GM03348 (cell line): ENCODE results near the gene MLLT11.
"Not testable (repeated sequence)": the region's sequence is repeated elsewhere in the genome, so short reads cannot be mapped to it uniquely, and the experiment has no call there.

Experiments
- DNase-seq: peaks from one replicate; pipeline ENCODE4 v3.0.0; 2012; ENCODE audit warnings: low spot score

MLLT11 gene

GRCh38 chr1:151056149-151056548, 4.0 kb upstream of the MLLT11 start:
- DNase-seq = no peak

DNA sequence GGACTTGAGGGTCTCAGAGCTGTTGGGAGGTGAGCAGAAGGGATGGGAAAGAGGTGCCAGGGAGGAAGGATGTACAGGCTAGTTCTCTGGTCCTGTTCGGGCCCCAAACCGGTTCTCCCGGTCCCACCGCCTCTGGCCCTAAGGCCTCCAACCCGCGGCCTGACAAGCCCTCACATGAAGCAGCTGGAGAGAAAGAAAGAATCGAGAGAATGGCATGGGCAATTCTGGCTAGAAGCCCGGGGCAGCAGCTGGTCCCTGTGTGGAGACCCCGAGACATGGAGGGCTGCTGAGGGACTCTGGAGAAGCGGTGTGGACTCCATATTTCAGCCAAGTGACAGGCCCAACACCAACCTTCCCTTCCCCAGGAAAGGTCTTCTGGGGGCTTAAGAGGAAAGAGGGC, 1.5 kb upstream of the MLLT11 start:
- DNase-seq = peak; percentile 33

- DNase-seq = peak; percentile 95
Measured at GRCh38 chr1:151059109-151060006, 839 bp upstream of the MLLT11 start, which contains the start of gene CDC42SE1. CDC42SE1 (minus strand) TSS chr1:151059622; CDS start chr1:151055730, 3,892 bp downstream.

DNA sequence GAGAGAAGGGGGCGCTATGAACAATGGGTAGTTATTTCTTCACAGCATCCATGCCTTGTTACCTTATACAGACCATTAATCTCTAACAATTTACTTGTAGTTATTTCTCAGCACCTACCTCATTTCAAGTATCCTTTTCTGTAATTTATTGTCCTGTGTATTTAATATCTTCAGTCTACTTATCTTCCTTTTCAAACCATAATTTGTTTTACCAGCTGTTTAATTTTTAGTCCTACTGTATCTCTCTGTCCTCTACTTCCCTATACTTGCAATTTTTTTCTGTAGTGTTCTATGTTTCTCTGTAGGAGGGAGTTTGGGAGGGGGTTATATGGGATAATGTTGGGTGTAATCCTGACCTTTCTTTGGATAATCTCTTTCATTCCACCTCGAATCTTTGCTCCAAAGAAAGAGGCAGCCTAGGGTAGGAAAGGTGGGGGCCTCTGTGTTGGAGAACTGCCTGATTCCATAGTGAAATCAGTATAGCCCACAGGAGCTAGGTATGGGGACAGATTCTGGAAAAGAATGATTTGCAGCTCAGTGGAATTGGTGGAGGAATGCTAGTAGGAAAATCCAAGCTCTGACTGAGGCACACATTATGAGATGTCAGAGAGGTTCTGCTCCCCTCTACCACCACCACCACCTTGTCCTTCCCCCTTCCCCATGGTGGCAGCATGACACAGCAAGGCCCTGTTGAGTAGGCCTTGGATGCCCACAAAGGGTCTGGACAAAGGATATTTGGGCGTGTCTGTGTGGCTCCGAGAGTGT, 642 bp downstream of the MLLT11 start:
- DNase-seq = no peak

- no peak for DNase-seq
Measured at GRCh38 chr1:151061704-151062103, 1.5 kb downstream of the MLLT11 start.

- DNase-seq = peak; percentile 84
Measured at GRCh38 chr1:151062741-151063371, 2.7 kb downstream of the MLLT11 start.

- DNase-seq = no peak
Measured at GRCh38 chr1:151065089-151065645, 5.0 kb downstream of the MLLT11 start.

DNA sequence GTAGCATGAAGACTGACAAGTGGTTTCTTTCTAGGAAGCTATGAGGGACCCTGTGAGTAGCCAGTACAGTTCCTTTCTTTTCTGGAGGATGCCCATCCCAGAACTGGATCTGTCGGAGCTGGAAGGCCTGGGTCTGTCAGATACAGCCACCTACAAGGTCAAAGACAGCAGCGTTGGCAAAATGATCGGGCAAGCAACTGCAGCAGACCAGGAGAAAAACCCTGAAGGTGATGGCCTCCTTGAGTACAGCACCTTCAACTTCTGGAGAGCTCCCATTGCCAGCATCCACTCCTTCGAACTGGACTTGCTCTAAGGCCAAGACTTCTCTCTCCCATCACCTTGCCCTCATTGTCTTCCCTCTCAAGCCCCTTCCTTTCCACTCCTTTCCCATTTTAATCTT, 7.0 kb downstream of the MLLT11 start:
- DNase-seq = no peak

DNA sequence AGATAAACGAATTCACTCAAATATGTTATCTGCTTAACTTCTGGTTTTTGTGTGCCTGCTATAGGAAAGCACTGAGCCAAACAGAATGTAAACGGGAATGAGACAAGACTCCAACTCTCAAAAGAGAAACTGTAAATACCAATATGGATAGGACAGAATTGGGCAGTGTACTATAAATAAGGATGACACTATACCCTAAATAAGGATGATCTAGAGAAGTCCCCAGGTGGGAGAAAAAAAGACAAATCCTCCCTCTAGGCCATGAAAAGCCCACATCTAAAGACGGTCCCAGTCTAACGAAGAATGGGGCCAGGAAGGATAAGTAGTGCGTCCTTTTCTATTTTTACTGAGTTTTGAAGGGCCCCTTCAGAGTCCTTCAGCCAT, 8.9 kb downstream of the MLLT11 start:
- no peak for DNase-seq

DNA sequence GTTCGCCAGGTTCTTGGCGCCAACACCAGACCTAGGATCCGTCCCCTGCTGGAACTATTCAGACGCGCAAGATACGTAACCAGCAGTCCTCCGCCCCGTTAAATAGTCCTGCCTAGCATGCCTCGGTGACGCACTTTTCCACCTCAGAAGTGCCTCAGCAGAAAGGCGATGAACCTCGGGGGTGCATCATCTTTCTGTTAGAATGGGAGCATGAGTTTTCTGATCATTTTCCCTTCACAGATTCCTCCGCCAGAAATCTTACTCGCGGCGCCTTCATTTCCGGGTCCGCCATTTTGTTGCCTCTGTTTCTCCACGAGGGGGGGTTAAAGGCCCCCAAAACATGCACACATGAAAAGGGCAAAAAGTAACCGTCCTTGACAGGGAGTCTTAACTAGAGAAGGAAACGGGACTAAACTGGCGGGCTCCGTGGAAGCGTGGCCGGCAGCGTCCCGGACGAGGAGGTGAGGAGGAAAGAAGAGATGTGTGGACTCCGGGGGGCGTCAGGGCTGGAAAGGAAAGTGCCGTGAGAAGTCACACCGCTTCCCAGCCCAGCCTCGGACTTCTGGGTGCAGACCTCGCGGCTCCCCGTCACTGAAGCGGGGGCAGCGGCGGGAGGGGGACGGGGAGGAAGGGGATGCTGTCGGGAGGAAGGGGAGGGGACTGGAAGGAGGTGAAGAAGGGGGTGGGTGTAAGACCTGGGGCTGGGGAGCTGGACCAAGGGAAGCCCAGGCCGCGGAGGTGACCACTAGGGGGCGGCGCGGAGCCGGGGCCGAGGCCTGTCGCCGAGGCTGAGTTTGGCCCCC, 10.5 kb downstream of the MLLT11 start, which contains the start of gene GABPB2:
TSS of gene GABPB2 (plus strand) at position 288 of the 803 bp plus-strand sequence. CDS start 17,429 bp downstream, outside the sequence.
- DNase-seq = peak; percentile 95

GRCh38 chr1:151072224-151072623, 12.0 kb downstream of the MLLT11 start:
- no peak for DNase-seq

- DNase-seq = no peak
Measured at GRCh38 chr1:151085953-151086559, 25.9 kb downstream of the MLLT11 start.

DNA sequence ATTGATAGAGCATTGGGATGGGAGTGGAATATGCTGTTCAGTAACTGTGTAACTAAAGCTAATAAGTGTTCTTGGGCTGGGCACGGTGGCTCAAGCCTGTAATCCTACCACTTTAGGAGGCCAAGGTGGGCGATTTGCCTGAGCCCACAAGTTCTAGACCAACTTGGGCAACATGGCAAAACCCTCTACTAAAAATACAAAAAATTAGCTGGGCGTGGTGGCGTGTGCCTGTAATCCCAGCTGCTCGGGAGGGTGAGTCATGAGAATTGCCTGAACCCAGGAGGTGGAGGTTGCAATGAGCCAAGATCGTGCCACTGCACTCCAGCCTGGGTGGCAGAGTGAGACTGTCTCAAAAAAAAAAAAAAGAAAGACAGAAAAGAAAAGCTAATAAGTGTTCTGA, 37.2 kb downstream of the MLLT11 start:
- not testable (repeated sequence) for DNase-seq

GRCh38 chr1:151098126-151098525, 37.9 kb downstream of the MLLT11 start:
- DNase-seq = no peak

DNA sequence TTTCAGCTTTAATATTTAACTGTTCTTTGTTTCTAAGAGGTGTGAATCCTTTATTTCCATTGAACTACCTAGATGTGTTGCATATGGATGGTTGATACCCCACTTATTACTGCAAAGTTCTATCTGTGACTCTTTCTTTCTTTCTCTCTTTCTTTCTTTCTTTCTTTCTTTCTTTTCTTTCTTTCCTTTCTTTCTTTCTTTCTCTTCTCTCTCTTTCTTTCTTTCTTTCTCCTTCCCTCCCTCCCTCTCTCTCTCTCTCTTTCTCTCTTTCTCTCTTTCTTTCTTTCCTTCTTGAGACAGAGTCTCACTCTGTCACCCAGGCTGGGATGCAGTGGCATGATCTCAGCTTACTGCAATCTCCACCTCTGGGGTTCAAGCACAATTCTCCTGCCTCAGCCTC, 44.4 kb downstream of the MLLT11 start:
- no peak for DNase-seq

- DNase-seq = peak; percentile 30
Measured at GRCh38 chr1:151106894-151107293, 46.7 kb downstream of the MLLT11 start.

- DNase-seq = no peak
Measured at GRCh38 chr1:151108331-151108730, 48.1 kb downstream of the MLLT11 start.

DNA sequence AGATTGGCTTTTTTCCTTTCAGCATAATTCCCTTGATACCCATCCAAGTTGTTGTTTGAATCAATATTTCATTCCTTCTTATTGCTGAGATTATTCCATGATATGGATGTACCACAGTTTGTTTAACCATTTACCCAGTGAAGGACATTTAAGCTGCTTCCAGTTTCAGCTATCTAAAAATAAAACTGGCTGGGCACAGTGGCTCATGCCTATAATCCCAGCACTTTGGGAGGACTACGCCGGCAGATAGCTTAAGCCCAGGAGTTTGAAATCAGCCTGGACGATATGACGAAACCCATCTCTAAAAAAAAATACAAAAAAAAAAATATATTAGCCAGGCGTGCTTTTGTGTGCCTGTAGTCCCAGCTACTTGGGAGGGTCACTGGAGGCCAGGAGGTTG, 53.7 kb downstream of the MLLT11 start:
- no peak for DNase-seq
